Endodermal cell (in vitro differentiated cells): Measurements from ENCODE around the gene LTBP4. TPM values are rescaled to one million over a fixed set of nuclear protein-coding genes. Genes with fewer than 3 reads are reported as not detected.

ENCODE experiments used
- DNase-seq: peaks from one replicate; pipeline ENCODE4 v3.0.0-alpha.2; 2017
- H3K27ac ChIP-seq: 2 replicates; pipeline ENCODE4 v1.5.1; 2013; ENCODE audit warnings: mild to moderate bottlenecking, low read depth, low read length, moderate library complexity
- H3K27me3 ChIP-seq: 2 replicates; pipeline ENCODE4 v1.6.1; 2013; ENCODE audit warnings: mild to moderate bottlenecking, low read length, moderate library complexity; ENCODE audit not compliant: insufficient read depth, control insufficient read depth, poor library complexity, severe bottlenecking
- H3K36me3 ChIP-seq: 2 replicates; pipeline ENCODE4 v1.7.0; 2013; ENCODE audit warnings: mild to moderate bottlenecking, low read length, moderate library complexity; ENCODE audit not compliant: control insufficient read depth, insufficient read depth
- H3K4me1 ChIP-seq: one replicate; pipeline ENCODE4 v1.7.0; 2013; ENCODE audit warnings: low read length; ENCODE audit not compliant: control insufficient read depth, insufficient read depth
- H3K4me3 ChIP-seq: 2 replicates; pipeline ENCODE4 v1.5.1; 2013; ENCODE audit warnings: mild to moderate bottlenecking, low read length, moderate library complexity
- H3K9ac ChIP-seq: 2 replicates; pipeline ENCODE4 v1.6.1; 2013; ENCODE audit warnings: mild to moderate bottlenecking, low read length, moderate library complexity; ENCODE audit not compliant: poor library complexity, severe bottlenecking; ENCODE audit errors: extremely low read depth
- H3K9me3 ChIP-seq: 2 replicates; pipeline ENCODE4 v1.6.1; 2013; ENCODE audit warnings: mild to moderate bottlenecking, low read length, moderate library complexity; ENCODE audit not compliant: control insufficient read depth
- H3K27ac Mint-ChIP-seq: 2 replicates; pipeline ENCODE4 v1.8.0; 2020; ENCODE audit warnings: mixed read lengths
- H3K27me3 Mint-ChIP-seq: 2 replicates; pipeline ENCODE4 v1.8.0; 2021; ENCODE audit warnings: mild to moderate bottlenecking, mixed read lengths; ENCODE audit not compliant: insufficient read depth
- H3K36me3 Mint-ChIP-seq: 2 replicates; pipeline ENCODE4 v1.8.0; 2020; ENCODE audit warnings: low read depth, mixed read lengths
- H3K4me1 Mint-ChIP-seq: 2 replicates; pipeline ENCODE4 v1.8.0; 2020; ENCODE audit warnings: mixed read lengths
- H3K4me3 Mint-ChIP-seq: 2 replicates; pipeline ENCODE4 v1.8.0; 2020; ENCODE audit warnings: mild to moderate bottlenecking, moderate library complexity, mixed read lengths
- H3K9me3 Mint-ChIP-seq: 2 replicates; pipeline ENCODE4 v1.8.0; 2020; ENCODE audit warnings: mild to moderate bottlenecking, mixed read lengths
- WGBS, 2 experiments: methylation state at CpG; one replicate each; pipeline versions ENCODE4 v1.1.5 to v1.1.7; 2013; ENCODE audit warnings: missing lambda C conversion rate in 2 of 2, mixed read lengths in 1 of 2; ENCODE audit not compliant: insufficient coverage in 1 of 2, insufficient read length in 1 of 2; 5-methylcytosine and 5-hydroxymethylcytosine counted together
- total RNA-seq, 2 donors: library from RNA; stranded (reverse); fragmentation: NEBNext Ultra II Directional in 1 of 2; extraction: Animal tissue kit (Norgen Biotek cat#: 25700) in 1 of 2; gene quantifications; 2 replicates in 1 of 2; 3 replicates in 1 of 2; pipeline ENCODE4 v1.2.1, GENCODE V29; 2021
- TF ChIP-seq, protein P1 (sequence below): fragments of 200-600 bp; sonication (generic); conservative IDR thresholded peaks from 2 replicates; pipeline ENCODE4 v1.5.0; 2021; ENCODE audit warnings: antibody characterized with exemption, mild to moderate bottlenecking

LTBP4 gene
- total RNA-seq, 2 donors from 2014 or later, result 104 to 133 TPM

DNA sequence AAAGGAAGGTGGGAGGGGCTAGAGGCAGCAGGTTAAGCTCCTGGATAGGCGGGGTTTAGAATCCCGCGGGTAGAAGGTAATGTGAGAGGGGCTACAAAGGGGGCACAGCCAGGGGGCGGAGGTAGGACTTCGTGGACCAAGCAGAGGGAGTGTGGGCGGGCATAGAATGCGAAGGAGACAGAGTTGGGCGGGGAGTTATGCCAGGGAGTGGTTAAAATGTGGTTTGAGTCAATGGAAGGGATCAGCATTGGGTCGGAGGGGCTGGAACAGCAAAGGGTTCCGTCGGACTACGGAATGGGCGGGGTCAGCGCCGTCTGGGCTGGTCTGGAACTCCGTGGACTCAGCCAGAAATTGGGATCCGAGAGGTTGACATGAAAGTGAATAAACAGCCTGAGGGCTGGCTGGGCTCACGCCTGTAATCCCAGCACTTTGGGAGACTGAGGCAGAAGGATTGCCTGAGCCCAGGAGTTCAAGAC, 3.0 kb downstream of the LTBP4 start:
- H3K9me3 Mint-ChIP-seq, result peaks cover 3% of the 10 kb centered on the region
- WGBS, 2 experiments, result 9 to 16% methylated on average over 11 to 18 of the region's 18 CpGs
- H3K27ac Mint-ChIP-seq, result peak overlapping the region; percentile 20
- Histone ChIP-seq H3K9me3 (no peaks in the 10 kb centered on the region), H3K27ac (no peak overlapping the region), H3K9ac (no peak overlapping the region), H3K36me3 (no peaks in the 10 kb centered on the region), H3K27me3 (peaks cover 54% of the 10 kb centered on the region), H3K4me1 (peaks cover 14% of the 10 kb centered on the region), H3K4me3 (no peak overlapping the region)
- H3K4me1 Mint-ChIP-seq, result peaks cover 25% of the 10 kb centered on the region
- H3K27me3 Mint-ChIP-seq, result peaks cover 80% of the 10 kb centered on the region
- H3K36me3 Mint-ChIP-seq, result no peaks in the 10 kb centered on the region
- no peak for DNase-seq
- TF ChIP-seq, protein P1, sequence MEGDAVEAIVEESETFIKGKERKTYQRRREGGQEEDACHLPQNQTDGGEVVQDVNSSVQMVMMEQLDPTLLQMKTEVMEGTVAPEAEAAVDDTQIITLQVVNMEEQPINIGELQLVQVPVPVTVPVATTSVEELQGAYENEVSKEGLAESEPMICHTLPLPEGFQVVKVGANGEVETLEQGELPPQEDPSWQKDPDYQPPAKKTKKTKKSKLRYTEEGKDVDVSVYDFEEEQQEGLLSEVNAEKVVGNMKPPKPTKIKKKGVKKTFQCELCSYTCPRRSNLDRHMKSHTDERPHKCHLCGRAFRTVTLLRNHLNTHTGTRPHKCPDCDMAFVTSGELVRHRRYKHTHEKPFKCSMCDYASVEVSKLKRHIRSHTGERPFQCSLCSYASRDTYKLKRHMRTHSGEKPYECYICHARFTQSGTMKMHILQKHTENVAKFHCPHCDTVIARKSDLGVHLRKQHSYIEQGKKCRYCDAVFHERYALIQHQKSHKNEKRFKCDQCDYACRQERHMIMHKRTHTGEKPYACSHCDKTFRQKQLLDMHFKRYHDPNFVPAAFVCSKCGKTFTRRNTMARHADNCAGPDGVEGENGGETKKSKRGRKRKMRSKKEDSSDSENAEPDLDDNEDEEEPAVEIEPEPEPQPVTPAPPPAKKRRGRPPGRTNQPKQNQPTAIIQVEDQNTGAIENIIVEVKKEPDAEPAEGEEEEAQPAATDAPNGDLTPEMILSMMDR, result peak; percentile 20
- peak overlapping the region; percentile 59 for H3K4me3 Mint-ChIP-seq

DNA sequence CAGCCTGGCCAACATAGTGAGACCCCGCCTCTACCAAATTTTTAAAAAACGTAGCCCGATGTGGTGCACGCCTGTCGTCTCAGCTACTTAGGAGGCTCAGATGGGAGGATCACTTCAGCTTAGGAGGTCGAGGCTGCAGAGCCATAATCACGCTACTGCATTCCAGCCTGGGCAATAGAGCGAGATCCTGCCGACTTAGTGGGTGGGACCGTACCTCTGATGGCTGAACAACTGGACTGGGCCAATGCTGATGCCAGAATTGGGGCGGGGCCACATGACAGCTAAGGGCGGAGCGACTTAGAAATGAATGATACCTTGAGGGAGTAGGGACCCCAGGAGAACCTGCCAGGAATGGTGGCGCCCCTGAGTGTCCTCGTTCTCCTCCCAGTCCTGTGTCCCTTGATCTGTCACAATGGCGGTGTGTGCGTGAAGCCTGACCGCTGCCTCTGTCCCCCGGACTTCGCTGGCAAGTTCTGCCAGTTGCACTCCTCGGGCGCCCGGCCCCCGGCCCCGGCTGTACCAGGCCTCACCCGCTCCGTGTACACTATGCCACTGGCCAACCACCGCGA, 3.6 kb downstream of the LTBP4 start:
- Histone ChIP-seq H3K27ac (no peak overlapping the region), H3K9ac (no peak overlapping the region), H3K27me3 (peaks cover 49% of the 10 kb centered on the region), H3K4me1 (peaks cover 12% of the 10 kb centered on the region), H3K36me3 (no peaks in the 10 kb centered on the region), H3K9me3 (no peaks in the 10 kb centered on the region), H3K4me3 (peak overlapping the region; percentile 76)
- no peaks in the 10 kb centered on the region for H3K36me3 Mint-ChIP-seq
- H3K27me3 Mint-ChIP-seq, result peaks cover 76% of the 10 kb centered on the region
- peaks cover 23% of the 10 kb centered on the region for H3K4me1 Mint-ChIP-seq
- TF ChIP-seq, protein P1, result no peak
- peaks cover 3% of the 10 kb centered on the region for H3K9me3 Mint-ChIP-seq
- peak; percentile 70 for DNase-seq
- H3K4me3 Mint-ChIP-seq, result peak overlapping the region; percentile 59
- H3K27ac Mint-ChIP-seq, result peak overlapping the region; percentile 61
- WGBS, 2 experiments, result 39 to 44% methylated on average over 24 to 29 of the region's 29 CpGs

DNA sequence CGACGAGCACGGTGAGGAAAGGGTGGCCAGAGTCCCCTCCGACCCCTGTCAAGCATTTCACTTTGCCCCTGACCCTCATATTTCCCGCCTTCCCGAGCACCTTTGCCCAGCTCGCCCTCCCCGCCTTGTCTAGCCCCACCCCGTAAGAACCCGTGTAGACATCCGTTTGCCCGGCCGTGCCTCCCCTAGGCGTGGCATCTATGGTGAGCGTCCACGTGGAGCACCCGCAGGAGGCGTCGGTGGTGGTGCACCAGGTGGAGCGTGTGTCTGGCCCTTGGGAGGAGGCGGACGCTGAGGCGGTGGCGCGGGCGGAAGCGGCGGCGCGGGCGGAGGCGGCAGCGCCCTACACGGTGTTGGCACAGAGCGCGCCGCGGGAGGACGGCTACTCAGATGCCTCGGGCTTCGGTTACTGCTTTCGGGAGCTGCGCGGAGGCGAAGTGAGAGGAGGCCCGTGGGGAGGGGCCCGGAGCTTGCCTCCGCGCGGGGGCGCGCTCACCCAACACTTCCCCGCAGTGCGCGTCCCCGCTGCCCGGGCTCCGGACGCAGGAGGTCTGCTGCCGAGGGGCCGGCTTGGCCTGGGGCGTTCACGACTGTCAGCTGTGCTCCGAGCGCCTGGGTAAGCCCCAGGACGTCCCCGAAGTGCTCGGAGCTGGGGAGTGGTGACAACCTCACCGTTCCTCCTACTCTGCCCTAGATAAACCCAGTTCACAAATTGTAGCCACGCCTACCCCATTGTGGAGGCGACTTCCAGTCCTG, 4.2 kb downstream of the LTBP4 start:
- H3K36me3 ChIP-seq, result no peaks in the 10 kb centered on the region
- no peak overlapping the region for H3K27ac ChIP-seq
- H3K27me3 Mint-ChIP-seq, result peaks cover 74% of the 10 kb centered on the region
- H3K4me1 ChIP-seq, result peaks cover 9% of the 10 kb centered on the region
- peaks cover 24% of the 10 kb centered on the region for H3K4me1 Mint-ChIP-seq
- H3K4me3 Mint-ChIP-seq, result peak overlapping the region; percentile 52
- H3K4me3 ChIP-seq, result peak overlapping the region; percentile 76
- H3K36me3 Mint-ChIP-seq, result no peaks in the 10 kb centered on the region
- H3K9me3 ChIP-seq, result no peaks in the 10 kb centered on the region
- H3K9ac ChIP-seq, result peak overlapping the region; percentile 32
- peak; percentile 87 for DNase-seq
- H3K27ac Mint-ChIP-seq, result peak overlapping the region; percentile 74
- peaks cover 44% of the 10 kb centered on the region for H3K27me3 ChIP-seq
- WGBS, 2 experiments, result 2% methylated on average over 24 to 71 of the region's 71 CpGs
- TF ChIP-seq, protein P1, result peak; percentile 21
- peaks cover 3% of the 10 kb centered on the region for H3K9me3 Mint-ChIP-seq
